ENCODE results near the gene SP140L.
"Not testable (repeated sequence)": the region's sequence is repeated elsewhere in the genome, so short reads cannot be mapped to it uniquely, and the experiment has no call there.

SP140L gene

DNA sequence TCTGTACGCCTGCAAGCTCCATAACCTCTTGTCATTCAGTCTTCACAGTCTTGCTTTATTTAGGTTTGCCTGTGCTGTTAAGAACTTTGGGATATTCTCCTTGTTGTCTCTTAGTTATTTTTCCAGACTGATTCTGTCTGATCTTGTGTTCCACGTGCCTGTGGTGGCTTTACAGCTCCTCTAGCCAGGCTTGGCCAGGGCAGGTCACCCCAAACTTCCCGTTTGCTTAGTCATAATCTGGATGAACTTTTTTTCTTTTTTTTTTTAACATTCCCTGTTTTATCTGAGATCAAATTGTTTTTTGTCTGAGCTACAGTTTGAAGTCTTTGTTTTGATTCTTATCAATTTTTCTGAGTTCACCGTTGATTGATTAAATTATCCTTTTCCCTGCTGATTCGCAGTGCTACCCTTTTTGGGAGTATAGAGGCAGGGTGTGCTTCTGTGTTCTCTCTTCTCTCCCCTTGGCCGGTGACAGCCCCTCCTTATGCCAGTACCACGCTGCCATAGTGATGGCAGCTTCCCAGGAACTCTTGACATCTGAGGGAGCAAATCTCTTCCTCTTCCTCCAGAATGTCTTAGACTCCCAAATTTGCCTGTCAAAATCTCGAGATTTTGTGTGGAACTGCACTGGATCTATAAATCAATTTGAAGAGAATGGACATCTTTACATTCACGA is 91.5 kb downstream of the SP140L start:
- no peak for DNase-seq (ENCODE audit: low spot score)

GRCh38 chr2:230419181-230419580 is 92.2 kb downstream of the SP140L start:
- DNase-seq (ENCODE audit: low spot score) = no peak

DNA sequence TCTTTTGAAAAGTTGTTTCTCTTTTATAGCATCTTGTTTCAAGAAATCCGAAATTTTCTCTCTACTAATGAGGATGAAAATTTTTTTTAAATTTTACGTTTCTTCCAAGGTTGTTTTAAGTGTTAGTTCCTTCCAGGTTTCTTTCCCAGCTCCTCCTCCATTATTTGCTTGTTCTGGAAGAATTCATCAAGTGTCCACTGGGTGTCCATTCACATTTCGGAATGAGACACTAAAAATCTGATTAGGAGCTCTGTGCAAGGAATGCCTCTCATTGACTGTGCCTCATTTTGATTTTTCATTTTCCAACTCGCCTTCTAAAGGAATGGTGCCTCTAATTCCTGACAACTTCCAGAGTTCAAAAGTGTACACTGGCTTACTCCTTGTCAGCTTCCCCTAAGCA is 95.2 kb downstream of the SP140L start:
- DNase-seq (ENCODE audit: low spot score) = no peak

DNA sequence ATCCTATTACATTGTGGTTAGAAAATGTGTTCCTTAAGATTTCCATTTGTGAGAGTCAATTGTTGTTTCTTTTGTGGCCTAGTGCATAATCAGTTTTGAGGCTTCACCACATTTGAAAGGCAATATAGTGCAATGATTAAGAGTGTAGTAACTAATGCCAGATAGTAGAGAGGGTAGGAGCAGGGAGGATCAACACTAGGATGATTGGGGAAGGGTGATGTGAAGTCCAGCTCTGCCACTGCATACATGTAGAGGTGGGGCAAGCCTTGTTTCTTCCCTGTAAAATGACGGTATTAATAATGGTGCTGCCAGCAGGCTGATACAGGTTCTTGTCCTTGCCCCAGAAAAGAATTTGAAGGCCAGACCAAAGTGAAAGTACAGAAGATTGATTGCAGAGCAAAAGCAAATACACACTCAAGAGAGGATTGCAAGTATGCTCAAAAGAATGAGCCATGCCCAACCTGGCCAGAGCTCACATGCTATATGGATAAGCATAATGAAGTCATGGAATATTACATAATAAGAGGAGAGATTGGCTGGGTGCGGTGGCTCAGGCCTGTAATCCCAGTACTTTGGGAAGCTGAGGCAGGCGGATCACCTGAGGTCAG is 97.0 kb downstream of the SP140L start:
- no peak for DNase-seq (ENCODE audit: low spot score)

DNA sequence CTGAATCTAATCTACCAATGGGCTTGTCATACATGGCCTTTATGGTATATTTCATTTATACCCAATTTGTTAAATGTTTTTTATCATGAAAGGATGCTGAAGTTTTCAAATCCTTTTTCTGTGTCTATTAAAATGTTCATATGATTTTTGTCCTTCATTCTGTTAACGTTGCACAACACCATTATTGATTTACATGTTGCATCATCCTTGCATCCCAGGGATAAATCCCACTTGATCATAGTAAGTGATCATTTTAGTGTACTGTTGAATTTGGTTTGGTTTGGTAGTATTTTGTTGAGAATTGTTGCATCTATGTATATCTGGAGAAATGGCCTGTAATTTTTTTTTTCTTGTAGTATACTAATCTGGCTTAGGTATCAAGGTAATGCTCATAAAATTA is 98.4 kb downstream of the SP140L start:
- no peak for DNase-seq (ENCODE audit: low spot score)

GRCh38 chr2:230429513-230429912 is 102.5 kb downstream of the SP140L start:
- no peak for DNase-seq (ENCODE audit: low spot score)

DNA sequence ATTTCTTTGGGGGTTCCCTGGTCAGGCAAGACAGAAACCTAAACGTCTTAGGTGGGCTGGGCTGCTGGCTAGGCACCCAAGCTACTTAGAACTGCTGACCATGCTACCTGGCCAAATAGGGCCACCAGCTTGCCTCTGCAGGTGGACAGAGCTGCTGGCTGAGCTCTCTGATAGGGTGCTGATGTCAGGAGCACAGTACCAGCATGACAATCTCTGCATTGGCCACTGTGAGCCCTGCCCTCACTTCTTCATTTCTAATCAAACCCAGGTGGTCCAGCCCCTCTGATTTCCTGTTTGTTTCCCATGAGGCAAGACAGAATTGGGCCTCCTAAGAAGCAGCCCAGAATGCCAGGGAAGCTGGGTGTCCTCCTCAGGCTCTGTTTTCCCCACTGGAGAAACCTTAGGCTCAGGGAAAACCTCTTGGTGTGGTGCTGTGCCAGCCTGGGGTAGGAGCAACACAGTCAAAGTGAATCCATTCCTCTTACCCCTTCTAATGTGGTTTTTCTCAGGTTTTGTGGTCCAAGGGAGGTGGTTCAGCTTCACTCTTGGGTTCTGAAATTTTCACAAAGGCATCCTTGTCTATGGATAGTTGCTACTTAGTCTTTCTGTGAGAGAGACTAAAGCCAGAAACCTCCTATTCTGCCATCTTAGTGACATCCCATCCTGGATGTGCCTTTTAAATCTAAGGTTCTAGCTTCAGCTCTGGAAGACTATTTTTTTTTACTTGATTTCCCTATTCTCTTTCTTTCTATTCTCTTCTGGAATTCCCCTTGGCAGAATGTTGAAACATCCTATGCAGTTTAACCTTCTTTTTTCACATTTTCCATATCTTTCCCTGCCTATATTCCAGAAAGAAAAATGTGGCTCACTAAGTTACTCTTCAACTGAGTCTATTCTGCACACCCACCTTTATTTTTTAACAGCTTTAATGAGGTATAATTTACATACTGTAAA is 104.2 kb downstream of the SP140L start:
- no peak for DNase-seq (ENCODE audit: low spot score)

GRCh38 chr2:230434677-230435324 is 107.8 kb downstream of the SP140L start:
- no peak for DNase-seq (ENCODE audit: low spot score)

GRCh38 chr2:230435431-230435830 is 108.4 kb downstream of the SP140L start:
- no peak for DNase-seq (ENCODE audit: low spot score)

GRCh38 chr2:230439121-230439520 is 112.1 kb downstream of the SP140L start:
- DNase-seq (ENCODE audit: low spot score) = not testable (repeated sequence)

- DNase-seq (ENCODE audit: low spot score) = no peak
Measured at GRCh38 chr2:230439590-230439989, 112.6 kb downstream of the SP140L start.

- DNase-seq (ENCODE audit: low spot score) = no peak
Measured at GRCh38 chr2:230441227-230441897, 114.4 kb downstream of the SP140L start.

GRCh38 chr2:230443541-230443940 is 116.5 kb downstream of the SP140L start:
- no peak for DNase-seq (ENCODE audit: low spot score)

- no peak for DNase-seq (ENCODE audit: low spot score)
Measured at GRCh38 chr2:230444832-230445231, 117.8 kb downstream of the SP140L start.

GRCh38 chr2:230447036-230447435 is 120.0 kb downstream of the SP140L start:
- DNase-seq (ENCODE audit: low spot score) = no peak

DNA sequence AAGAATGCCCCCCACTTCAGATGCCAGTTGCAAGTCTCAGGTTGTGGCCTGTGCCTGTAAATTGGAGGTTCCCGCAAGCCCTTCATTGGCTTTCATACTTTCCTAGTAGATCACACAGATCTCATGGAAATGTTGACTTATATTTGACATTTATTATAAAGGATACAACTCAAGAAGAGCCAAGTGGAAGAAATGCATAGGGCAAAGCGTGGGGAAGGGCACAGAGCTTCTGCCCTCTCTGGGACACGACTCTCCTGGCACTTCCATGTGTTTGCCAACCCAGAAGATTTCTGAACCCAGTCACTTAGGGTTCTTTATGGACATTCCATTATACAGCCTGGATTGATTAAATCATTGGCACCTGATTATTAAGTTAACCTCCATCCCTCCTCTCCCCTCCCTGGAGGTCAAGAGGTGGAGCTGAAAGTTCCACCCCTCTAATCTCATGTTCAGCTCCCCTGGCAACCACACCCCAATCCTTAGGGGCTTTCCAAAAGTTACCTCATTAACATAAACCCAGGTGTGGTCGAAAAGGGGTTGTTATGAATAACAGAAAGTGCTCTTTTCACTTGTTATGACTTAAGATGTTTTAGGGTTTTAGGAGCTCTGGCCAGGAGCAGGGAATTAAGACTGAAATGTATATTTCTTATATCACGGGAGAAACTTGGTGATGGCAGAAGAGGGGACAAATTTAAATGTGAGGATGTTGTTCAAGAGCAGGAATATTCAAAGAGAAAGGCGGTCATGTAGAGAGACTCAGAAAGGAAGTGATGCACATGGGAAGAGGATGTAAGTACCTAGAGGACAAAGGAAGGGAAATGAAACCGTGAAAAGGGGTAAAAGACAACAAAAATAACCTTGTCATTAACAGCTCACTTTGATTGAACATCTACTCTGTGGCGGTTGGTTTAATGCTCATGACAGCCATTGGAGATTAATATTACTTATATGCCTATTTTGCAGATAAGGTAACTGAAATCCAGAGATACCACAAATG is 120.8 kb downstream of the SP140L start:
- no peak for DNase-seq (ENCODE audit: low spot score)

DNA sequence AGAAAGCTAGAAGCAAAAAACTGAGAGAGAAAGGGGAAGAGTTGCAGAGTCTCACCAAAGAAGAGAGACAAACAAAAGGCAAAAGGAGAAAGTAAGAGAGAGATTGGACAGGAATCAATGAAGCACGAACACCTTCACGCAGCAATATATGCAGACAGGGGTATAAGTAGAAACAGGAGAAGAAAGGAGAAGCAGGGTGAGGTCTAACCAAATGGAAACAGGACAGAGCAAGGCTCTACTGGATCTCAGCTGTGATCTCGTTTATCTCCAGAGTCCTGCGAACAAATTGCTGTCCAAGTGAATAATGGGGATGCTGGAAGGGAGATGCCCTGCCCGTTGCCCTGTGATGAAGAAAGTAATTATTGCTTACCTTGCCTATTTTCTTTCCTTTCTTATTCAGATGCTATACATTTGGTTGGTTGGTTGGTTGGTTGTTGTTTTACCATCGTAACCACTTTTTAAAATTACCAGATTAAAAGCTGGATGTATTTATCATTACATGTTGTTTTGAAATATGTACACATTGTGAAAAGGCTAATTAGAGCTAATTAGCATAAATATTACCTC is 123.0 kb downstream of the SP140L start:
- no peak for DNase-seq (ENCODE audit: low spot score)

- no peak for DNase-seq (ENCODE audit: low spot score)
Measured at GRCh38 chr2:230453006-230453405, 126.0 kb downstream of the SP140L start.
